ENCODE measurements around the gene ZBTB48. TPM values are rescaled to one million over a fixed set of nuclear protein-coding genes. Genes with fewer than 3 reads are reported as not detected.

Gene ZBTB48
- total RNA-seq, 2 donors from 2014 or later = 20.7 to 28.9 TPM

DNA sequence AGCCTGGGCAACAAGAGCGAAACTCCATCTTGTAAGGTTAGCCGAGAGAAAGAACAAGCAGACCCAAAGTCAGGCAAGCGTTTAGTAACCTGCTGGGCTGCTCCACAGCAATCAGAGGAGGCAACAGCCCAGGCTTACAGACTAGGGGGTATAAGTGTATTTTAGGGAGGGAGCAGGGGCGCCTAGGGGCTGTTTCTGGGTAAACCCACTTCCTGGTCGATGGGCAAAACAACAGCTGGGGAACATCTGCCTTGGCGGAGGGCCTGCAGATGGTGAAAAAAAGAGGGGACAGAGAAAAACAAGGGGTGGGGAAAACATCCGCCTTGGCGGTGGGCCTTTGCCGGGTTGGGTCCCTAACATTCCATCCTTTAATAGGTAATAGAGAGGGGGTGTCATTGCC is 19.5 kb upstream of the ZBTB48 start:
- no peaks in the 10 kb centered on the region for H3K9me3 ChIP-seq
- DNase-seq (ENCODE audit: low spot score) (no peak), ATAC-seq (ENCODE audit: insufficient number of reproducible peaks, low FRiP score, low read depth) (no peak)
- H3K27me3 ChIP-seq (replicated peaks; ENCODE audit: insufficient read depth) = no peaks in the 10 kb centered on the region
- H3K4me3 ChIP-seq = no peak overlapping the region
- H3K27ac ChIP-seq = no peak overlapping the region
- TF ChIP-seq, protein P1, sequence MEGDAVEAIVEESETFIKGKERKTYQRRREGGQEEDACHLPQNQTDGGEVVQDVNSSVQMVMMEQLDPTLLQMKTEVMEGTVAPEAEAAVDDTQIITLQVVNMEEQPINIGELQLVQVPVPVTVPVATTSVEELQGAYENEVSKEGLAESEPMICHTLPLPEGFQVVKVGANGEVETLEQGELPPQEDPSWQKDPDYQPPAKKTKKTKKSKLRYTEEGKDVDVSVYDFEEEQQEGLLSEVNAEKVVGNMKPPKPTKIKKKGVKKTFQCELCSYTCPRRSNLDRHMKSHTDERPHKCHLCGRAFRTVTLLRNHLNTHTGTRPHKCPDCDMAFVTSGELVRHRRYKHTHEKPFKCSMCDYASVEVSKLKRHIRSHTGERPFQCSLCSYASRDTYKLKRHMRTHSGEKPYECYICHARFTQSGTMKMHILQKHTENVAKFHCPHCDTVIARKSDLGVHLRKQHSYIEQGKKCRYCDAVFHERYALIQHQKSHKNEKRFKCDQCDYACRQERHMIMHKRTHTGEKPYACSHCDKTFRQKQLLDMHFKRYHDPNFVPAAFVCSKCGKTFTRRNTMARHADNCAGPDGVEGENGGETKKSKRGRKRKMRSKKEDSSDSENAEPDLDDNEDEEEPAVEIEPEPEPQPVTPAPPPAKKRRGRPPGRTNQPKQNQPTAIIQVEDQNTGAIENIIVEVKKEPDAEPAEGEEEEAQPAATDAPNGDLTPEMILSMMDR (IDR thresholded peaks at IDR 0.05) = no peak
- peaks cover 0 to 3% of the 10 kb centered on the region in 2 donors for H3K4me1 ChIP-seq (ENCODE audit: control insufficient read depth in 1 of 2, low read depth in 2 of 2)
- no peaks in the 10 kb centered on the region for H3K36me3 ChIP-seq

DNA sequence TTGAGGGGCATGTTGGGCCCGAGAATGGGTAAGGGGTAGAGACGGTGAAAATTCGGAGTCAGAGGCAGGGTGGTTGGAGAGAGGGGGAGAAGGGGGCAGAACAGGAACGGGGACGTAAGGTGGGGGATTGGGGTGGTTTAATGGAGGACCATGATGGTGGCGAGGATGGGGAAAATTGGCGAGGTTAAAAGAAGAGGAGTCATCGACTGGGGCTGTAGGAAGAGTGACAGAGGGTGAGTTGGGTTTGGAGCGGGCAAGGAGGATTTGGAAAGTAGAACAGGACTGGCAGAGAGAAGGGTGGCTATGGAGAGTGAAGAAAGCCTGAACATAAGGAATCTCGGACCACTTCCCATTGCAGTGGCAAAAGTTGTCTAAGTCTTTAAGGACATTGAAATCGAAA is 10.8 kb upstream of the ZBTB48 start:
- no peak overlapping the region for H3K27ac ChIP-seq
- no peaks in the 10 kb centered on the region for H3K27me3 ChIP-seq (replicated peaks; ENCODE audit: insufficient read depth)
- H3K9me3 ChIP-seq = no peaks in the 10 kb centered on the region
- ATAC-seq (ENCODE audit: insufficient number of reproducible peaks, low FRiP score, low read depth) (no peak), DNase-seq (ENCODE audit: low spot score) (no peak)
- no peaks in the 10 kb centered on the region for H3K4me1 ChIP-seq (ENCODE audit: control insufficient read depth in 1 of 2, low read depth in 2 of 2)
- no peaks in the 10 kb centered on the region for H3K36me3 ChIP-seq
- no peak overlapping the region for H3K4me3 ChIP-seq
- TF ChIP-seq, protein P1 (IDR thresholded peaks at IDR 0.05) = no peak

DNA sequence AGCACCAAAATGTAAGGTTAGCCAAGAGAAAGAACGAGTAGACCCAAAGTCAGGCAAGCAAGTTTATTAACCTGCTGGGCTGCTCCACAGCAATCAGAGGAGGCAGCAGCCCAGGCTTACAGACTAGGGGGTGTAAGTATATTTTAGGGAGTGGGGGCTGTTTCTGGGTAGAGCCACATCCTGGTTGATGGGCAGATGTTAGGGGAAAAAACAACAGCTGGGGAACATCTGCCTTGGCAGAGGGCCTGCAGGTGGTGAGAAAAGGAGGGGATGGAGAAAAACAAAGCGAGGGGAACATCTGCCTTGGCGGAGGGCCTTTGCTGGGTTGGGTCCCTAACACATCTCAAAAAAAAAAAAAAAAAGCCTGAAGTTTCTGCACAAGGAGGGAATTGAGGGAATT is 9.7 kb upstream of the ZBTB48 start:
- Histone ChIP-seq H3K27me3 (replicated peaks; ENCODE audit: insufficient read depth) (no peaks in the 10 kb centered on the region), H3K4me3 (no peak overlapping the region), H3K4me1 (ENCODE audit: control insufficient read depth in 1 of 2, low read depth in 2 of 2) (no peaks in the 10 kb centered on the region), H3K9me3 (no peaks in the 10 kb centered on the region), H3K27ac (no peak overlapping the region), H3K36me3 (no peaks in the 10 kb centered on the region)
- TF ChIP-seq, protein P1 (IDR thresholded peaks at IDR 0.05) = no peak
- DNase-seq (ENCODE audit: low spot score) (no peak), ATAC-seq (ENCODE audit: insufficient number of reproducible peaks, low FRiP score, low read depth) (no peak)

DNA sequence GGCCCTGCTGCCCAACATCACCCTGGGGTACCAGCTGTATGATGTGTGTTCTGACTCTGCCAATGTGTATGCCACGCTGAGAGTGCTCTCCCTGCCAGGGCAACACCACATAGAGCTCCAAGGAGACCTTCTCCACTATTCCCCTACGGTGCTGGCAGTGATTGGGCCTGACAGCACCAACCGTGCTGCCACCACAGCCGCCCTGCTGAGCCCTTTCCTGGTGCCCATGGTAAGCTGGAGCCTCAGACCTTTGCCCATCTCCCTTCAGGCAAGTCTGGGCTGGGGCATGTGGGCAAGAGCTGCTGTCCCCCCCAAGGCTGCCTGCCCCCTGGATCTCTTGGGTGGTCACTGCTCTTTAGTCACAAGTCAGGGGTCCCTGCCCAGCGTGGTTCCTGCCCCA is 8.8 kb upstream of the ZBTB48 start:
- Histone ChIP-seq H3K4me1 (ENCODE audit: control insufficient read depth in 1 of 2, low read depth in 2 of 2) (no peaks in the 10 kb centered on the region), H3K27me3 (replicated peaks; ENCODE audit: insufficient read depth) (no peaks in the 10 kb centered on the region), H3K4me3 (no peak overlapping the region), H3K27ac (no peak overlapping the region), H3K9me3 (no peaks in the 10 kb centered on the region), H3K36me3 (no peaks in the 10 kb centered on the region)
- TF ChIP-seq, protein P1 (IDR thresholded peaks at IDR 0.05) = no peak
- no peak for DNase-seq (ENCODE audit: low spot score)
- ATAC-seq (ENCODE audit: insufficient number of reproducible peaks, low FRiP score, low read depth) = no peak

- no peak for ATAC-seq (ENCODE audit: insufficient number of reproducible peaks, low FRiP score, low read depth)
- no peaks in the 10 kb centered on the region for H3K36me3 ChIP-seq
- H3K4me1 ChIP-seq (ENCODE audit: control insufficient read depth in 1 of 2, low read depth in 2 of 2) = no peaks in the 10 kb centered on the region
- no peaks in the 10 kb centered on the region for H3K9me3 ChIP-seq
- no peak overlapping the region for H3K27ac ChIP-seq
- no peak for DNase-seq (ENCODE audit: low spot score)
- TF ChIP-seq, protein P1 (IDR thresholded peaks at IDR 0.05) = no peak
- no peaks in the 10 kb centered on the region for H3K27me3 ChIP-seq (replicated peaks; ENCODE audit: insufficient read depth)
- H3K4me3 ChIP-seq = no peak overlapping the region
Measured at GRCh38 chr1:6572653-6573383, 7.0 kb upstream of the ZBTB48 start.

Measured in thoracic aorta (tissue), 2 donors.